ENCODE measurements around the gene EIF2B4.

DNA sequence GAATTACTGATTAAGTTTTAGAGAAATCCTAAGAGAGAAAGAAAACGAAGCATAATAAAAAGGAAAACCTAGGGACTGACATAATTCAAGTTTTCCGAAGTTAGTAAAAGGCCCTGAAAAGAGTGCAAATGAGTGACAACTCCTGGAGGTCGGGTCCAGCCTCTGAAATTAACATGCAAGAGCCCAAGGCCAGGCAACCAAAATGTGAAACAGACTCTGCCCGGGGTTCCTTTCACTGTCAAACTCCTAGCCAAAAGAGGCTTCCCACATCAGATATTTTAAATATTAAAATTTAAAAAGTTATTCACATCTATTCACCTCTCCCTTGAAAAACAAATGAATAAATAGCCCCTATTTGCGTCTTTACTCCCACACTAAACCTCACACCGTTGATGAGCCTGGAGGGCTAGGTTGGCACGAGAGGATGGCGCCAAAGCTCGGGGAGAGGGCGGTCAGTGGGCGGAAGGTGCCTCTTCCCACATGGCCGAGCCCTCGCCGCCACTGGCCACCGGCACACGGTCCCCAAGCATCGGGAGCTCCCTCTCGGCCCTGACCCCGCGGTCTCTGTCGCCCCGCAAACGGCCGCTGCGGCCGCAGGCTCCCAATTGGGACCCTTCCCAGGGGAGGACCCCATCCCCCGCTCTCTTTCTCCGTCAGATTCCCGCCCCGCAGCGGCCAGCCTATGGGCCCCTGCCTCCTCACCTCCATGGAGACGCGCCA is 38.6 kb upstream of the EIF2B4 start:
- TF ChIP-seq, protein P1, sequence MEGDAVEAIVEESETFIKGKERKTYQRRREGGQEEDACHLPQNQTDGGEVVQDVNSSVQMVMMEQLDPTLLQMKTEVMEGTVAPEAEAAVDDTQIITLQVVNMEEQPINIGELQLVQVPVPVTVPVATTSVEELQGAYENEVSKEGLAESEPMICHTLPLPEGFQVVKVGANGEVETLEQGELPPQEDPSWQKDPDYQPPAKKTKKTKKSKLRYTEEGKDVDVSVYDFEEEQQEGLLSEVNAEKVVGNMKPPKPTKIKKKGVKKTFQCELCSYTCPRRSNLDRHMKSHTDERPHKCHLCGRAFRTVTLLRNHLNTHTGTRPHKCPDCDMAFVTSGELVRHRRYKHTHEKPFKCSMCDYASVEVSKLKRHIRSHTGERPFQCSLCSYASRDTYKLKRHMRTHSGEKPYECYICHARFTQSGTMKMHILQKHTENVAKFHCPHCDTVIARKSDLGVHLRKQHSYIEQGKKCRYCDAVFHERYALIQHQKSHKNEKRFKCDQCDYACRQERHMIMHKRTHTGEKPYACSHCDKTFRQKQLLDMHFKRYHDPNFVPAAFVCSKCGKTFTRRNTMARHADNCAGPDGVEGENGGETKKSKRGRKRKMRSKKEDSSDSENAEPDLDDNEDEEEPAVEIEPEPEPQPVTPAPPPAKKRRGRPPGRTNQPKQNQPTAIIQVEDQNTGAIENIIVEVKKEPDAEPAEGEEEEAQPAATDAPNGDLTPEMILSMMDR (conservative IDR thresholded peaks at IDR 0.05; ENCODE audit: low read length), result no peak
- no peak for TF ChIP-seq EZH2phosphoT487 (IDR thresholded peaks at IDR 0.05; ENCODE audit: borderline replicate concordance, low read depth, low read length)

Measured in OCI-LY7 (cell line).